Measurements from ENCODE around the gene SMARCD2. TPM values are rescaled to one million over a fixed set of nuclear protein-coding genes. Genes with fewer than 3 reads are reported as not detected.

Gene SMARCD2
- total RNA-seq, 2 experiments from 2014 or later = 120 to 136 TPM

DNA sequence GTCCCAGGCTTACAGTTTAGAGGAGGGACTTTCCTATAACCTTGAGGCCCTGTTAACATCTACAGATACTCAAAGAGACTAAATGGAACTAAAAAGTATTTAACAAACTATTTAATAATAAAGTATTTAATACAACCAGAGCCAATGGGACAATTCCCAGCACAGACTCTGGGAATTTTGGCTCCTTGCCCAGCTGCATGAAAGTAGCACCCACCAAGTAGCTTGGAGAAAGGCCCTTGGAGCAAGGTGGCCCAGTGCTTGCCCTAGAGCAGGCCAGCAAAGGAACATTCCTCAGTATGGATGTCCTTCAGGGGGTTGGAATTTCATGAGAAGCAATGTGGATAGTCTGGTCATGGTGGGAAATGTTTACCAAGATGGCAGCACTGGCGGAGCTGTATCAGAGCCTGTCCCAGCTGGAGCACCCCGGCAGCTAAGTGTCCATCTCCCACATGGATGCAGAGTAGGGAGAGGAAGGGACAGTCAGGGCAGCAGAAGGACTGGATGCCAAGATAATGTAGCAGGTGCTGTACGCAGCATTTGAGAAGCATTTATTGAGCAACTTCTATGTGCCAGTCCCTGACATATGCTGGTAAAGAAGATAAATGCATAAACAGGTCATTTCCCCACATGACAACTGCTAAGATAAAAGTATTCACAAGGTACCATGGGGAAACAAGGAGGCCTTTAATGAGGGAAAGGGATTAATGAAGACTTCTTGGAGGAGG is 5.2 kb upstream of the SMARCD2 start:
- no peak overlapping the region for H3K27ac ChIP-seq (ENCODE audit: low read depth, low read length, poor library complexity, severe bottlenecking)
- peaks cover 23% of the 10 kb centered on the region for H3K4me1 ChIP-seq (ENCODE audit: insufficient read depth, low read length, poor library complexity, severe bottlenecking)
- BruUV-seq (replicated peaks) = no TSS peak
- H3K9me2 ChIP-seq (ENCODE audit: insufficient read depth, low read length) = no peaks in the 10 kb centered on the region
- no peaks in the 10 kb centered on the region for H3K36me3 ChIP-seq (ENCODE audit: insufficient read depth, low read length)
- no peak overlapping the region for H3K4me2 ChIP-seq (ENCODE audit: low read length)
- CTCF ChIA-PET (ENCODE audit: unreplicated experiment) = interaction anchor here (1.5 kb wide), 1 partner anchor 18 kb away, joined by 4 read pairs; no protein-coding TSS in a partner anchor
- intact Hi-C loops (cut with micrococcal nuclease; ENCODE audit: unreplicated experiment) = no loop called here
- POLR2A ChIA-PET = interaction anchor here (0.6 kb wide), 1 partner anchor 171 kb away, joined by 6 read pairs; no protein-coding TSS in a partner anchor
- TF ChIP-seq, protein P1, sequence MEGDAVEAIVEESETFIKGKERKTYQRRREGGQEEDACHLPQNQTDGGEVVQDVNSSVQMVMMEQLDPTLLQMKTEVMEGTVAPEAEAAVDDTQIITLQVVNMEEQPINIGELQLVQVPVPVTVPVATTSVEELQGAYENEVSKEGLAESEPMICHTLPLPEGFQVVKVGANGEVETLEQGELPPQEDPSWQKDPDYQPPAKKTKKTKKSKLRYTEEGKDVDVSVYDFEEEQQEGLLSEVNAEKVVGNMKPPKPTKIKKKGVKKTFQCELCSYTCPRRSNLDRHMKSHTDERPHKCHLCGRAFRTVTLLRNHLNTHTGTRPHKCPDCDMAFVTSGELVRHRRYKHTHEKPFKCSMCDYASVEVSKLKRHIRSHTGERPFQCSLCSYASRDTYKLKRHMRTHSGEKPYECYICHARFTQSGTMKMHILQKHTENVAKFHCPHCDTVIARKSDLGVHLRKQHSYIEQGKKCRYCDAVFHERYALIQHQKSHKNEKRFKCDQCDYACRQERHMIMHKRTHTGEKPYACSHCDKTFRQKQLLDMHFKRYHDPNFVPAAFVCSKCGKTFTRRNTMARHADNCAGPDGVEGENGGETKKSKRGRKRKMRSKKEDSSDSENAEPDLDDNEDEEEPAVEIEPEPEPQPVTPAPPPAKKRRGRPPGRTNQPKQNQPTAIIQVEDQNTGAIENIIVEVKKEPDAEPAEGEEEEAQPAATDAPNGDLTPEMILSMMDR (conservative IDR thresholded peaks at IDR 0.05; ENCODE audit: low read length) = no peak
- no peak for TF ChIP-seq EZH2phosphoT487 (IDR thresholded peaks at IDR 0.05; ENCODE audit: borderline replicate concordance, low read depth, low read length)
- H3K4me3 ChIP-seq (ENCODE audit: low read depth, low read length, poor library complexity, severe bottlenecking) = no peak overlapping the region
- no peaks in the 10 kb centered on the region for H3K79me2 ChIP-seq (ENCODE audit: insufficient read depth, low read depth, low read length)
- H3K9me3 ChIP-seq (ENCODE audit: low read length) = no peaks in the 10 kb centered on the region; the same call in 1 of the 2 replicates
- no peak for DNase-seq (ENCODE audit: low spot score)
- no peak overlapping the region for H2AFZ ChIP-seq (ENCODE audit: low read length)
- no peaks in the 10 kb centered on the region for H4K20me1 ChIP-seq (ENCODE audit: insufficient read depth, low read length)

DNA sequence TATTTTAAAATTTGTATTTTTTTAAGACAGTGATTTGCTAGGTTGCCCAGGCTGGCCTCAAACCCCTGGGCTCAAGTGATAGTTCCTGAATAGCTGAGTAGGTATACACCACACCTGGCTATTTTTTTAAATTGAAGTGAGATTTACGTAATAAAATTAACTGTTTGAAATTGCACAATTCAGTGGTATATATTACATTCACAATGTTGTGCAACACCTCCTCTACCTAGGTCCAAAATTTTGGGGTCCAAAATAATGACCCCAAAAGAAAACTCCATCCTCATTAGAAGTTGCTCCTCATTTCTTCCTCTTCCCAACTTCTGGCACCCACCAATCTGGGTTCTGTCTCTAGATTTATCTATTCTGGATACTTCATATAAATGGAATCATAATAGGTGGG is 3.0 kb upstream of the SMARCD2 start:
- Histone ChIP-seq H3K79me2 (ENCODE audit: insufficient read depth, low read depth, low read length) (peaks cover 18% of the 10 kb centered on the region), H4K20me1 (ENCODE audit: insufficient read depth, low read length) (peaks cover 7% of the 10 kb centered on the region), H3K36me3 (ENCODE audit: insufficient read depth, low read length) (peaks cover 6% of the 10 kb centered on the region; the same call in 1 of the 2 replicates), H2AFZ (ENCODE audit: low read length) (peak overlapping the region; percentile 39; the same call in 1 of the 2 replicates), H3K9me2 (ENCODE audit: insufficient read depth, low read length) (no peaks in the 10 kb centered on the region), H3K4me3 (ENCODE audit: low read depth, low read length, poor library complexity, severe bottlenecking) (no peak overlapping the region), H3K27ac (ENCODE audit: low read depth, low read length, poor library complexity, severe bottlenecking) (no peak overlapping the region), H3K4me2 (ENCODE audit: low read length) (no peak overlapping the region), H3K9me3 (ENCODE audit: low read length) (no peaks in the 10 kb centered on the region; the same call in 1 of the 2 replicates), H3K4me1 (ENCODE audit: insufficient read depth, low read length, poor library complexity, severe bottlenecking) (peaks cover 32% of the 10 kb centered on the region)
- intact Hi-C loops (cut with micrococcal nuclease; ENCODE audit: unreplicated experiment) = no loop called here
- ChIA-PET CTCF (ENCODE audit: unreplicated experiment) (no interaction called here), POLR2A (no interaction called here)
- no peak for TF ChIP-seq EZH2phosphoT487 (IDR thresholded peaks at IDR 0.05; ENCODE audit: borderline replicate concordance, low read depth, low read length)
- TF ChIP-seq, protein P1 (conservative IDR thresholded peaks at IDR 0.05; ENCODE audit: low read length) = no peak
- DNase-seq (ENCODE audit: low spot score) = no peak
- no TSS peak for BruUV-seq (replicated peaks)

Data from OCI-LY7 (cell line).